Endothelial cell of umbilical vein (primary cell): ENCODE results near the gene AJAP1.

ENCODE experiments used
- CTCF ChIP-seq, 2 donors: IDR thresholded peaks; 1 replicate in 1 of 2; 2 replicates in 1 of 2; pipeline ENCODE4 v1.5.1; 2011; ENCODE audit warnings: low read length in 2 of 2, mild to moderate bottlenecking in 2 of 2, moderate library complexity in 2 of 2, control low read depth in 1 of 2, inconsistent platforms in 1 of 2, low read depth in 1 of 2; ENCODE audit not compliant: insufficient read depth in 1 of 2; ENCODE audit errors: extremely low read depth in 1 of 2
- EZH2 ChIP-seq: IDR thresholded peaks from 2 replicates; pipeline ENCODE4 v1.6.1; 2012; ENCODE audit warnings: borderline replicate concordance, low read depth, mild to moderate bottlenecking, moderate library complexity, low read length, inconsistent platforms; ENCODE audit not compliant: severe bottlenecking
- FOS ChIP-seq: IDR thresholded peaks from 2 replicates; pipeline ENCODE4 v1.6.1; 2011; ENCODE audit warnings: mild to moderate bottlenecking, low read length, moderate library complexity, borderline replicate concordance; ENCODE audit not compliant: insufficient read depth
- GATA2 ChIP-seq: IDR thresholded peaks from 2 replicates; pipeline ENCODE4 v1.7.0; 2011; ENCODE audit warnings: low read depth, mild to moderate bottlenecking, moderate library complexity, mixed read lengths, low read length; ENCODE audit not compliant: insufficient read length, insufficient read depth
- JUN ChIP-seq: IDR thresholded peaks from 2 replicates; pipeline ENCODE4 v1.6.1; 2011; ENCODE audit warnings: borderline replicate concordance, low read depth; ENCODE audit not compliant: insufficient read length, insufficient read depth
- MYC ChIP-seq: IDR thresholded peaks from one replicate; pipeline ENCODE4 v1.6.1; 2011; ENCODE audit warnings: mild to moderate bottlenecking, low read depth, low read length
- POLR2A ChIP-seq: IDR thresholded peaks from 2 replicates; pipeline ENCODE4 v1.6.1; 2012; ENCODE audit warnings: low read depth, mild to moderate bottlenecking, control low read depth, low read length
- POLR2AphosphoS5 ChIP-seq: IDR thresholded peaks from 2 replicates; pipeline ENCODE4 v1.6.1; 2012; ENCODE audit warnings: low read depth, mild to moderate bottlenecking, control low read depth, low read length, moderate library complexity; ENCODE audit not compliant: insufficient read depth
- TF ChIP-seq, protein P1 (sequence below): IDR thresholded peaks from 2 replicates; pipeline ENCODE4 v1.6.1; 2011; ENCODE audit not compliant: insufficient read depth, insufficient read length

GRCh38 chr1:4664606-4665005 is 10.2 kb downstream of the AJAP1 start:
- TF ChIP-seq CTCF (IDR thresholded peaks at IDR 0.05; ENCODE audit: extremely low read depth in 1 of 2, insufficient read depth in 1 of 2, low read depth in 1 of 2, low read length in 2 of 2) (no peak), POLR2A (no peak), GATA2 (no peak), POLR2AphosphoS5 (no peak), FOS (no peak), EZH2 (no peak), JUN (no peak), MYC (no peak)
- TF ChIP-seq, protein P1, sequence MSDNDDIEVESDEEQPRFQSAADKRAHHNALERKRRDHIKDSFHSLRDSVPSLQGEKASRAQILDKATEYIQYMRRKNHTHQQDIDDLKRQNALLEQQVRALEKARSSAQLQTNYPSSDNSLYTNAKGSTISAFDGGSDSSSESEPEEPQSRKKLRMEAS: no peak
